HuH-7 (cell line): ENCODE measurements around the gene ZBTB16.

ENCODE experiments used
- DNase-seq: peaks from one replicate; pipeline ENCODE4 v3.0.0; 2011; ENCODE audit warnings: low spot score

ZBTB16 gene

DNA sequence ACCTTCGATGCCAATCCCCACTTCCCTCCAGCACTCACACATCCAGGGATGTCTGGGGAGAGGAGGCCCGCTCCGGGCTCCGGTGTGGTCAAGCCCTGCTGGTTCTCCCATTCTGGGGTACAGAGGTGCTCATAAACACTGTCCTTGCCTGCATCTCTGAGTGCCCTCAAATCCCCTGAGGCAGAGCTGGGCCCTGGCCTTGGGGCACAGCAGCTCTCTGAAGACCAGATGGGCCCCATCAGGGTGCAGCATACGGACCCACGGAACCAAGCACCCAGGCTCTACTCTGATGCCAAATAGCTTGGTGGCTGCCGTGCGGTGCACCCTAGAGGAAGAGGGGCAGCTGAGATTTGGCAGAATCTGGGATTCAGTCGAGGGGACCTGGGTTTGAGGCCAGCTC, 201.0 kb downstream of the ZBTB16 start:
- no peak for DNase-seq

DNA sequence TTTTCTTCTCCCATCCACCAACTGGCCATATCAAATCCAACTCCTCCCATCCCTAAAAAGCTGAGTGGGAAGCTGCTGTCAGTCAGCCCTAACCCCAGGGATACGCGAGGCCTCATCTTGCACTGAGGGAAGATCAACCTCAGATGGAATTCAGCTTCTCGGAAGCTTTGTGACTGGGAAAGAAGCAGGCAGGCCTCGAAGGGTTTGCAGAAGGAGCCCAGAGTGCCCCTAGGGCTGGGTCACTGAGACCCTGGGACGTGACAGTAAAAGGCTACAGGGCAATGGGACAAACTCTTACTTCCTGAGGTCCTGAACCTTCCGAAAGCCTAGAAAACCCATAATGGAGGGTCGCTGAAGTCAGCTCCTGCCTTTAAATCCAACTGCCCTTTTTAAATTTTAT, 202.3 kb downstream of the ZBTB16 start:
- DNase-seq, result no peak

DNA sequence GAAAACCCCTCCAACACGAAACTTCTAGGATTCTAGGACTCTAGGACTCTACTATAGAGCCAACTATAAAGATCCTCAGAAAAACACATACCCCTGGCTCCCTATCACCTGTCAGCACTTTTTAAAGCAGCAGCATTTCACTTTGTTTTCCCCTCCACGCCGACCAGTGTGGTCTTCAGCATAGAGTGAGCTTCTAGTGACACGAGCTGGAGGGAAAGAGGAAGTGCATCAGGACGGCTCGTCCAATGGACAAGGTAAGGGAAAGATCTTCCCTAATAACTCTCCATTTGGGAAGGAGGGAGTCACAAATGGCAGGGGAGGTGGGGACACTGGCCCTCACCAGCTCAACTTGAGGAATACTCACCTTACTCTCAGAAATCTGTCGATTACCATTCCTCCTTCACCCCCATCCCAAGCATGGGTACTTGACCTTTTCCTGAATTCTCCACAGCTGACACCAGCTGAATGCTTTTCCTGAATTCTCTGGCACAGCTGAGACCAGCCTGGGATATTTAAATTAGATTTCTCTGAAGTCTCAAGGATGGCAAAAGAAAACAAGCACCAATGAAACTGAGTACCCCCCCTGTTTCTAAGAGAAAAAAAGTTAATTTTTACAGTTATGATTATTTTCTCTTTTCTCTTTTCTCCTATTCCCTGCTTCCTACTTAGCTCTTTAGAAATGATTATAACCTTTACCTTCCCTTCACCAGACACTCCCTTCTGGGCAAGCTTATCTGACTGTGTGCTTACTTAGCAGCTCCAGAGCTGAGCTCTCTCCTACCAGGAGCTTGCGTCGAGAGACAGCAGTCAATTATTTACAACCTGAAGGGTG, 203.4 kb downstream of the ZBTB16 start:
- DNase-seq, result peak; percentile 65

DNA sequence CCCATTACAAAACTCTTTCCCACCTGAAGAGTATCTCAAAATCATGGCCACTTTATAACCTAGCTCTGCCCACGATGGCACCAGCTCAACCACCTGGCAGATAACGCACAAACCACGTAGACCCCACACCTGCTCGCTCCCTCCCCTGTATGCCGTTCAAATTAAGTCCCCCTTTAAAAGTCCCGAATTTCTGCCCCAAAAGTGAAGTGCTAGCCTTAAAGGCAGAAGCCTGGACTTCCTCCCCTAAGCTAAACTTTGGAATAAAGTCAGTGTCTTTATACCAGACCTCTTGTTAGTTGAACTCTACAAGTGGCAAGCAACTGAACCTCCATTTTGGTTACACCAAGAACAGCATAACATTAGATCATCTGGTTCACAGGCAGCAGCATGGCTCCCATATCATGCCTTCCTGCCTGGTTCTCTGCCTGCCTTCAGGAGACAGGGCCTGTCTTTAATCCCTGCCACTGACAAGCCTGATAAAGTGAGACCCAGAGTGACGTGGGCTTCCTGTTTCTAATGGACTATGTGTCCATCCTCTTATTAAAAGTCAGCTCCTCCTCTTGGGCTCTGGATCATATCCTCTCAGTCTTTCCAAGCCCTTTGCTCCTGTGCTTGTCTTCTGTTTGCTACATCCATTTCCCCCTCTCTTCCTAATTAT, 204.1 kb downstream of the ZBTB16 start:
- DNase-seq, result no peak

DNA sequence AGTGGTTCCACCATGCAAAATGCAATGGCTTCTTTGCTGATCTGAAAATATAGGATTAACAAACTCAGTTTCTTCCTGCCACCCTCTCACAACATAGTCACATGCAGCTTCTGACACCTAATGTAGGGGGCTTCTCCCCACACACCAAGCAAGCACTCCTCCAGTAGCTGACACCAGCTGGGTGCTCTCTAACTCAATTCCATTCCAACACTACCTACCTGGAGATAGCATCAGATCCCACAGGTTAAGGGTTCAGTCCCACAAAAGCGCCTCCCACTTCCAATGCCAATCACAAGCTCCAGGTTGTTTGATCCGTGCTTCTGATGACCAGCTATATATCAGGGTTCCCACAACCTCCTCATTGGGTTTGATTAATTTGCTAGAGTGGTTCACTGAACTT, 204.9 kb downstream of the ZBTB16 start:
- DNase-seq, result no peak

DNA sequence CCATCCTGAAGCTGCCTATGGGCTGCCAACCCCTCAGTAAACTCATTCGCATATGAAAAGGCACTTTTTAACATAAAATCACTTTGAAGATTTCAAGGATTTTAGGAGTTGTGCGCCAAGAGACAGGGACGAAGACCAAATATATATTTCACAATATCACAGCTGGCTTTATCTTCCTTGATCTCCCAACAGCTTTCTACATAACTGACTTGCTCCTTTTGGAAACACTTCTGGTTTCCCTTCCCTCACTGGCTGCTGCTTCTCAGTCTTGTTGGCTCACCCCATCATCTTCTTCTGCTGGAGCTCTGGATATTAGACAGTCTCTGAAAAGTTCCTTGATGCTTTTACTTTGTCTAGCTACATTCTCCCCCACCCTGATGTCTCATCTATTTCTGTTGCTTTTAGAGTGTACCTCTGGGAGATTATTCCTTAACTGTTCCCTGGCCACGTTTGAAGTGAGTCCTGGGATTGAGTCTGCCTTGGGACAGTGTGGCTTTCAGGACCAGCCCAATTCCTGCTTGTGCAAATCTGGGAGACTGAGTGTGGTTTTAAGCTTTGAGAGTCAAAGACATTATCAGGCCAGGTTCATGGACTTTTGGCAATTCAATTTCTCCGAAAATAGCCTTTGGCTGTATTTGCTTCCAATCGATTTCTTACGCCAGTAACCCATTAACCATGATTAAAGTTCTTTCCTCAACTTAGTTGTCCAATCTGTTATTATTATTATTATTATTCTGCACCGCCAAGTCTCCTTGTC, 205.8 kb downstream of the ZBTB16 start:
- DNase-seq, result no peak

DNA sequence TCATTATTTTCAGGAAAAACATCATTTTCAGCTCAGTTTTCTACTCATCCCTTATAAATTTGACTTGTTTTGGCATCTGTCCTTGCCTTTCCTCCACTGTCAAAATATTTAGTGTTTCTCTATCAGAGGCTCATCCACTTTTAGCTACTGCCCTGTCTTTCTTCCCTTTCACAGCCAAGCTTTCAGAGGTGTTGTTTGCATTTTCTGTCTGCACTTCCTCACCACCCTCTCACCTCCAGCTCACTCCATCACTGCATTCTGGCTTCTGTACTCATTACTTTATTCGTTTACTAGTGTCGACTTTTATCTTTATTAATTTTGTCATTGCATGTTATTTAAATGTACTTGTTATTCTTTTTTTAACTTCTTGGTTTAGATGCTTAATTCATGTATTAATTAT, 210.0 kb downstream of the ZBTB16 start:
- DNase-seq, result no peak

DNA sequence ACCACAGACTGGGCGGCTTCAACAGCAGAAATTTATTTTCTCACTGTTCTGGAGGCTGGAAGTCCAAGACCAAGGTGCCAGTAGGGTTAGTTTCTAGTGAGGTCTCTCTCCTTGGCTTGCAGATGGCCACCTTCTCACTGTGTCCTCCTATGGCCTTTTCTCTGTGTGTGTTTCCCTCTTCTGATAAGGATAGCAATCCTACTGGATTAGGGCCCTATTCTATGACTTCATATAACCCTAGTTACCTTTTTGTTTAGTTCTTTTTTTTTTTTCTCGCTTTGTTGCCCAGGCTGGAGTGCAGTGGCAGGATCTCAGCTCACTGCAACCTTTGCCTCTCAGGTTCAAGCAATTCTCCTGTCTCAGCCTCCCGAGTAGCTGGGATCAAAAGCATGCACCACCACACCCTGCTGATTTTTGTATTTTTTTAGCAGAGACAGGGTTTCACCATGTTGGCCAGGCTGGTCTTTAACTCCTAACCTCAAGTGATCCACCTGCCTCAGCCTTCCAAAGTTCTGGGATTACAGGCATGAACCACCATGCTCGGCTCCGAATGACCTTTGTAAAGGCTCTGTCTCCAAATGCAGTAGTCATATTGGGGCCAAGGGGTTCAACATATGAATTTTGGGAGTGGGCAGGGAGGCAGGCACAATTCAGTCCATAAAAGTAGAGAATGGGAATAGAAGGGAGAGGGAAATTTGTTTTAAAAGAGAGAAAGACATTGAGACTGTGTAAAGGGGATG, 211.2 kb downstream of the ZBTB16 start:
- DNase-seq, result no peak

DNA sequence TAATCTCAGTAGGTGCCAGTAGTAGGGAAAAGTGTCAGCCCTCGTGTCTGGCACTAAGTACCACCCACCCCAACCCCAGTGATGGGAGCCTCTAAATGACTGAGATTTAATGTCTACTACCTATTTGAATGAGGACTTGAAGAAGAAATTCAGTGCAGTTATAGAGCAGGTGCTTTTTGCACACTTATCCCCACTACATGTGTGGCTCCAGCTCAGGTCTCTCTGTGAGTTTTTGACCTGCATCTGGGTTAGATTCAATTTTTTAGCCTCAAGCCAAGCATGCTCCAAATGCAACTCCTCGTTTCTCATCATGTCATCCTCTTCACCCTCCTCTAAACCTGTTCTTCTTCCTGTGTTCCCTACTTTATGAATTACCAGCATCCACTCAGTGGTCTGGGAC, 211.8 kb downstream of the ZBTB16 start:
- no peak for DNase-seq

DNA sequence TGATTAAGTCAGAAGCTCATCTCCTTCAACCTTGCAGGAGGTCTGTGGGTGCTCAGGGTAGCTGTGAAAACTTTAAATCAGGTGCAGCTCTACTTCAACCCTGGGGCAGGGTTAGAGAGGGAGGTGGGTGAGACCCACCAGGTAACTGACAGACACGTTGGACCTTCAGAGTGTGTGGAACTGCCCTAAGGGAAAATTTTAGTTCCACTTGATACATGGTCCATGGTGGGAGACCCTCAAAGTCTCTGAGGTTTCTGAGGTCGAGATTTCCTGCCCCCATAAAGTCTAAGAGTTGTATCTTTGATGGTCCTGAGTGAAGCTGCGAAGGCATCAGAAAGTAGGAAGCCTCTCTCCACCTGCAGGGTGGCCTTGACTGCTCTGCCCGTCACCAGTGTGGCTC, 212.8 kb downstream of the ZBTB16 start:
- DNase-seq, result no peak

DNA sequence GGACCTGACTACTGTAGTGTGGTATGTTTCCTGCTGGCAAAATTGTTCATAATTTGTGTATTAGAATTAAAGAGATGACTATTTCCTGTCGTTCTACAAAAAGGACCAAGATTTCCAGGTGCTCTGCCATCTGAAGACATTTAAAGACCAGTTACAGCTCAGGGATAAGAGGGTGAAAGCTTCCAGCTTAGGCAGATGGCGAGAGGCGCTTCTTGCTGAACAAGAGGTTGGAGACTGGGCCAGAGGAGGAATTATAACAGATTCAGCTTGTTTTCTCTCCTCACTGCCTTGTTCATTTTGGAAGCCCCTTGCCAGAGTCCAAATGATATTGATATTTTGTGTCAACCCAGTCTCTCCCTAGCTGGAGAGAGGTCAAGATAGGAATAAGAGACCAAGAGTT, 213.6 kb downstream of the ZBTB16 start:
- no peak for DNase-seq

DNA sequence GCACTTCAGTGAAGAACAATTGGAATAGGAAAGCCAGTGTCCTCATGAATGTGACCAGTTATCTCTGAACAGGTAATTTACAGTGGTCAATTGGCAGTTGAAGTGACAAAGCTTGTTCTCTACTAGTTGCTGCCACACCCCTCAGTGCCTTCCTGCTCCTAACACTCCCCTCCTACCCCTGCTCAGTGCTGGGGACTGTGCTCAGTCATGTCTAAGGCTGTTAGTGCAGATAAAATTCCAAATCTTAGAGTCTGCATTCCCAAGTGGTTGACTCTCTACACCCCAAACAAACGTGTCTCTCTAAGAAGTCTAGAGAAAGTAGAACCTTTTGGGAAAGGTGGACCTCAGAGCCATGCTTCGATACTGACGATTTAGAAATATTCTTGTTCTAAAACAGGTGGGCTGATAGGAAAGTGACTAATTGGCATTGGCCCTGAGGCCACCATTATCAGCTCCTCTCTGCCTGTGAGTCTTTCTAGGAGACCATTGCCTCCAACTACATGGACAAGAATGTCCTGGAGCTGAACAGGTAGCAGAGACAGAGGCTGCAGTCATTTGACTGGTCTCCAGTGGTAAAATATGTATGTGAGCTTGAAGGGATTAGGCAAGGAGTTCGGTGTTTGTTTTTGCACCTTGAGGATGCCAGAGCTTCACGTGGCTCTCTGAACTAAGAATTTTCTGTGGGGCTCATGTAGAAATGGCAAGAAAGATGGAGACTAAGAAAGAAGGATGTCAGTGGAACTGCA, 214.6 kb downstream of the ZBTB16 start:
- DNase-seq, result no peak

DNA sequence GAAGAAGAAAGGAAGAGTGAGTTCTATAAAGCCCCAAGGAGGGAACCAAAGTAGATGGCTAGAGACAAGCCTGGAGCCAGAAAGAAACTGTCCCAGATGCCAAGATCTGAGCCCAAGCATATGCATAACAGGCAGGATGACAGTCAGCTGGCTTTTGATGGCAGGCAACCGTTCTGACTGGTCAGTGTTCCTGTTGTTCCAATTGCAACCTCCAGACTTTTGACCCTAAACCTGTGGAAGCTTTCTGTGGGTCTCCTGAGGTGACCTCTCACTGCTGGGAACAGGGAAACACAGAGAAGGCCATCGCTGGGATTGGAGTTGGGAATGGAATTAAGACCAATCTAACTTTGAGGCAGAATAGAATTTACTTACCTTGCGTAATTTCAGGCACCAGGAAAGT, 215.1 kb downstream of the ZBTB16 start:
- DNase-seq, result no peak

DNA sequence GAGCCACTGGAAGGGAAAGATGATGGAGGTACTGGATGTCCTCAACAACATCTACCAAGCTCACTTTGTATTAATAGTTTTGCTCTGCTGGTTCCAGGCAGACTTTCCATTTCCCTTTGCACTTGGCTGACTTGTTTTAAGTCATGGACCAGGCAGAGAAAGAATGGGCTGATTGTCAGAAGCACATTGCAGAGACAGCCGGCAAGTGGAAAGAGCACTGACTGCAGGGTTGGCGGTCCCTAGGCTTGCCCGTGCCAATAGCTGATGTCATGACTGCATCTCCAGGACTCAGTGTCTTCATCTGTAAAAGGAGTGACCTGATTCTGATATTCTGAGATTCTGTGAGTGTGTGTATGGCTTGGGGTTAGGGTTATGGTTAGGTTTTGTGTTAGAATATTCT, 215.8 kb downstream of the ZBTB16 start:
- no peak for DNase-seq

DNA sequence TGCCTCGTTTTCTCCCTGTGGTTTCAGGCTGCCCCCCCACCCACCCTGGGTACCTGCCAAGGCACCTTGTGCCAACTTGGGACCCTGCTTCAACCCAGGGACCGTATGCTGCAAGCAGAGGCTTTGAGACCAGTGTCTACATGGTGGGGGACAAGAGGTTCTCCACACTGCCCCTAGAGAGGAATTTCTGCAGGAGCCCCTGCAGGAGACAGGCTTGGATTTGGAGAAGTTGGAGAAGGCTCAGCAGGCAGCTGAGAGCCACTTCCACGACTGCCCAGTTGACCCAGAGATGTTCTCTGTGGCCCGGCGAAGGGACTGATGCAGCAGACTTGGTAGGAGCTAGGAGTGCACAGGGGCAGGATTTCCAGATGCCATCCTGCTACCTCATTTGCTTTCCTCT, 216.6 kb downstream of the ZBTB16 start:
- no peak for DNase-seq

DNA sequence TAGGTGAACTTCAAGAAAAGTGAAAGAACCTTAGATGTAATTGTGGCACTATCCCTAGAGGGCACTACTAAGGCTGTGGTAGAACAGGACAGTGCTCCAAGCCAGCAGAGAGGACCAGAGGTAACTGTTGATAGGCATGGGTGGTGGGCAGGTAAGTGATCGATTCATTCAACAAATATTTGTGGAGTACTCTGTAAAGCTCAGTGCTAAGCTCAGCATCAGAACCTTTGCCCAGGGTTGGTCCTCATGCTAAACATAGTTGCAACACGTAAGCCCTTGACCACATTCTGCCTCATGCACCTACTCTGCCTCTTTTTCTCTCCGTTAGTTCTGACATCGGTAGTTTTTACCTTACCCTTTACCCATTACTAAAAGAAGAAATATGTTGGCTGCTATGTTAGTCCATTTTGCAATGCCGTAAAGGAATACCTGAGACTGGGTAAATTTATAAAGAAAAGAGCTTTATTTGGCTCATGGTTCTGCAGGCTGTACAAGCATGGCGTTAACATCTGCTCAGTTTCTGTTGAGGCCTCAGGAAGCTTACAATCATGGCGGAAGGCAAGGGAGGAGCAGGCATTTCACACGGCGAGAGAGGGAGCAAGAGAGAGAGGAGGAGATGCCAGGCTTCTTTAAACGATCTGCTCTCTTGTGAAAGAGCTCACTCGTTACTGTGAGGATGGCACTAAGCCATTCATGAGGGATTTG, 218.3 kb downstream of the ZBTB16 start:
- no peak for DNase-seq

DNA sequence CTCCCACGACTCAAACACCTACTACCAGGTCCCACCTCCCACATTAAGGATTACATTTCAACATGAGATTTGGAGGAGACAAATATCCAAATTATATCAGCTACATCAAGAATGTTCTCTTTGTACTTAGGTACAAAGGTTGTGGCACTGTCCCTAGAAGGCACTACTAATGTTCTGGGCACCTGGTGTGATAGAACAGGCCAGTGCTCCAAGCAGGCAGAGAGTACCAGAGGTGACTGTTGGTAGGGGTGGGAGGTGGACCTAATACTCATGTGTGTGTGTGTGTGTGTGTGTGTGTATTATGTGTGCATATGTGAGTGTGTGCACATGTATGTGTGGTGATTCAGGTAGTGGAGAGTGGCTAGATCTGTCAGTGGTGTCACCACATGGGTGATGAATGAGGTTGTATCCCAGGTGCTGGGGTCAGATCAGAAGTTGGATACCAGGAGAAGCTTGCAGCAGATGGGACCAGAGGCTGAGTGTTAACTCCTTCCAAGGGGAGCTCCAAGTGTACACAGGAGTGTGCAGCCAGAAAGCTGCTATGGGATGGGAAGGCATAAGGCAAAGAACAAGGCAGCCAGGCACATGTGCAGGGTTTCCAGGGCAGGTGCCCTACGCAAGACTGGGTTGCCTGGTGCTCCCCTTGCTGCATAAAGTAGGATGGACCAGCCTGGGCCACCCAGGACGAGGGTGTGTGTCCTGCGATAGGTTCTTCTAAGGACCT, 219.0 kb downstream of the ZBTB16 start:
- no peak for DNase-seq

DNA sequence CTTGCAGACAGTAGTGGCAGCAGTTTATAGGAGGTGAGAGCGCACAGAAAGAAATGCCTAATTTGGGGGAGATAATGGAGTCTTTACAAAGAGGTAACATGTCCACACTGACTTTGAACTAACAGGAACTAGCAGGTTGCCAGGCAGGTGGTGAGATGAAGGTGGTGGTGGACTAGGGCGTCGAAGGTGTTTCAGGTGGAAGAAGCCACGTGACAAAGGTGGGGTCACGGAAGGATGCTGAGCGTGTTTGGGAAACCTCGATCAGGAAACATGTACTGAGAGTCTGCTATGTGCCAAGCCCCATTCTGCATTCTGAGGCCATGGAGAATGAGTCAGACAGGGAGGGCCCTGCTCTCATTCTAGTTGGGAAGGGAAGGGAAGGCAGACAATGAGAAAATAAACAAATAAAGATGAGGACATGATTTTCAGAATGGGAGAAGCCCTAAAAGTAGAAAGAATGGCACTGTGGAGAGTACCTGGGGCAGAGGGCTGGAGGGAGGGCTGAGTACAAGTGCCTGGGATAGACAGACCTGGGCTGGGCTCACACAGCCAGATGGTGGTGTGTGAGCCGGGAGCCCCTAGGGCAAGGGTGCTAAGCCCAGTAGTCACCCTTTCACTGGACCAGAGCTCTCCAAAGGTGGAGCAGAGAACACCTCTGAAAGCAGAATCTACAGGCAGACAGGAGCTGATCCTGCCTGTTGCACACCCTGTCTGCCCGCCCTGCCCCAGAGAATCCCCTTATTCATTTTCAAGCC, 220.5 kb downstream of the ZBTB16 start:
- no peak for DNase-seq

DNA sequence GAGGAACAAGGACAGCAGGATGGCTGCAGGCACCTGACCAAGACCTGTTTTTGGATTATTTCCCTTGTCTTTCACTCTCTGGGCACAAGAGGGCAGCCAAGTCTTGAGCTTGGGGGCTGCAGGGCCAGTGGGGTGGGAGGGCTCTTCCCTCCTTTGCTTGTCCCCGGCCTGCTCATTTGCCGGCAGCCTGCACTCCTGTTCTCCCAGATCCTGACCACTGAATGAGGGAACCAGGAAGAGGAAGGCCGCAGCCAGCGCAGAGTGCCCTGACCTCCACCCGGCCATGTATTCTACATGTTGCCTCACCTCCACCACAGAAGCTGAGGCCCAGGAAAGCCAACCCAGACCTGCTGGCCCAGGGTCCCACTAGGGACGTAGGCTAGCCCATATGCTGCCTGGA, 221.2 kb downstream of the ZBTB16 start:
- peak; percentile 80 for DNase-seq
